B cell (primary cell): ENCODE measurements around the gene CLIP2. TPM values are rescaled to one million over a fixed set of nuclear protein-coding genes. Genes with fewer than 3 reads are reported as not detected.
"Not testable (repeated sequence)": the region's sequence is repeated elsewhere in the genome, so short reads cannot be mapped to it uniquely, and the experiment has no call there.

Source experiments
- ATAC-seq: fragments of 200-7000 bp; cut with Tn5 transposase; one replicate; pipeline ENCODE4 v1.10.0; 2021; ENCODE audit warnings: low read depth, mild to moderate bottlenecking, moderate number of reproducible peaks, moderate library complexity
- CTCF ChIA-PET: fragments of 350-600 bp; sonication (Branson Sonifier 250); formaldehyde crosslinking; loops from one replicate; lab custom pipeline; 2021; ENCODE audit warnings: antibody characterized with exemption, inconsistent platforms; lab: Charles Lee
- POLR2A ChIA-PET: fragments of 350-600 bp; sonication (Branson Sonifier 250); formaldehyde crosslinking; loops from one replicate; lab custom pipeline; 2021; ENCODE audit warnings: antibody characterized with exemption; lab: Charles Lee
- DNase-seq: peaks from one replicate; pipeline ENCODE4 v3.0.0; 2013
- H2AFZ ChIP-seq: 2 replicates; pipeline ENCODE4 v1.6.1; 2012; ENCODE audit warnings: mild to moderate bottlenecking, low read depth, low read length; ENCODE audit not compliant: insufficient read depth, poor library complexity, severe bottlenecking
- H3K27ac ChIP-seq, 2 donors: 1 replicate in 1 of 2; 2 replicates in 1 of 2; pipeline ENCODE4 v1.5.1; 2012 to 2013; ENCODE audit warnings: low read length in 2 of 2, mild to moderate bottlenecking in 2 of 2, moderate library complexity in 1 of 2
- H3K27me3 ChIP-seq, 4 experiments: fragments of 200-600 bp in 1 of 4; sonication (generic) in 1 of 4; replicated peaks in 1 of 4; 1 replicate in 2 of 4; 2 replicates in 2 of 4; pipeline versions ENCODE4 v1.6.1 to v1.7.0; 2013 to 2016; ENCODE audit warnings: low read length in 3 of 4, mild to moderate bottlenecking in 2 of 4, mixed read lengths in 1 of 4, moderate library complexity in 1 of 4; ENCODE audit not compliant: insufficient read depth in 4 of 4, control insufficient read depth in 3 of 4; ENCODE audit errors: control extremely low read depth in 1 of 4
- H3K36me3 ChIP-seq, 2 experiments: replicated peaks in 1 of 2; 1 replicate in 1 of 2; 2 replicates in 1 of 2; pipeline versions ENCODE4 v1.6.1 to v1.7.1; 2013; ENCODE audit warnings: low read length in 1 of 2; ENCODE audit not compliant: insufficient read depth in 2 of 2, control insufficient read depth in 1 of 2; ENCODE audit errors: control extremely low read depth in 1 of 2, extremely low read depth in 1 of 2
- H3K4me1 ChIP-seq, 2 donors: fragments of 200-600 bp in 1 of 2; sonication (generic) in 1 of 2; 1 replicate in 1 of 2; 2 replicates in 1 of 2; pipeline versions ENCODE4 v1.5.1 to v1.6.1; 2013 to 2017; ENCODE audit warnings: low read length in 2 of 2; ENCODE audit not compliant: control insufficient read depth in 2 of 2, insufficient read depth in 2 of 2
- H3K4me2 ChIP-seq: replicated peaks from 2 replicates; pipeline ENCODE3; 2012; ENCODE audit warnings: mild to moderate bottlenecking, low read depth, low read length; ENCODE audit not compliant: poor library complexity, severe bottlenecking
- H3K4me3 ChIP-seq, 5 experiments: fragments of 200-600 bp in 1 of 5; sonication (generic) in 1 of 5; 1 replicate in 3 of 5; 2 replicates in 2 of 5; pipeline versions ENCODE4 v1.5.1 to v1.7.0; 2011 to 2016; ENCODE audit warnings: low read length in 4 of 5, mild to moderate bottlenecking in 4 of 5, low read depth in 2 of 5, control low read depth in 1 of 5, moderate library complexity in 1 of 5; ENCODE audit not compliant: insufficient read depth in 1 of 5; ENCODE audit errors: control extremely low read depth in 1 of 5, extremely low read depth in 1 of 5
- H3K79me2 ChIP-seq: fragments of 200-600 bp; sonication (generic); one replicate; pipeline ENCODE4 v1.6.0; 2016; ENCODE audit warnings: low read length; ENCODE audit not compliant: control insufficient read depth, insufficient read depth
- H3K9ac ChIP-seq: fragments of 200-600 bp; sonication (generic); 2 replicates; pipeline ENCODE4 v1.6.1; 2017; ENCODE audit warnings: mild to moderate bottlenecking, low read length, moderate library complexity
- H3K9me3 ChIP-seq, 3 donors: one replicate each; pipeline versions ENCODE4 v1.6.1 to v1.7.1; 2013; ENCODE audit warnings: low read length in 2 of 3; ENCODE audit not compliant: control insufficient read depth in 2 of 3, insufficient read depth in 1 of 3; ENCODE audit errors: control extremely low read depth in 1 of 3
- H4K20me1 ChIP-seq: 2 replicates; pipeline ENCODE4 v1.6.0; 2012; ENCODE audit warnings: mild to moderate bottlenecking, low read length; ENCODE audit not compliant: insufficient read depth, control insufficient read depth, poor library complexity, severe bottlenecking
- H3K27ac Mint-ChIP-seq: one replicate; pipeline ENCODE4 v1.8.0; 2021; ENCODE audit warnings: mixed read lengths
- H3K27me3 Mint-ChIP-seq: one replicate; pipeline ENCODE4 v1.8.0; 2021; ENCODE audit warnings: mixed read lengths
- H3K4me1 Mint-ChIP-seq: one replicate; pipeline ENCODE4 v1.8.0; 2021; ENCODE audit warnings: mixed read lengths
- H3K4me3 Mint-ChIP-seq: one replicate; pipeline ENCODE4 v1.8.0; 2021; ENCODE audit warnings: mixed read lengths
- H3K9me3 Mint-ChIP-seq: one replicate; pipeline ENCODE4 v1.8.0; 2022; ENCODE audit warnings: mixed read lengths; ENCODE audit not compliant: insufficient read depth
- EZH2 ChIP-seq: IDR thresholded peaks from 2 replicates; pipeline ENCODE4 v1.6.1; 2012; ENCODE audit warnings: borderline replicate concordance, low read depth, mild to moderate bottlenecking, moderate library complexity, low read length; ENCODE audit not compliant: insufficient read depth, poor library complexity, severe bottlenecking
- WGBS: methylation state at CpG from one replicate; pipeline ENCODE4 v1.1.5; 2013; ENCODE audit warnings: missing lambda C conversion rate; ENCODE audit not compliant: insufficient coverage; 5-methylcytosine and 5-hydroxymethylcytosine counted together
- intact Hi-C: fragments of 100-400 bp; cut with micrococcal nuclease; formaldehyde crosslinking; loops from one replicate; pipeline ENCODE4 v1.10.0; 2022
- polyA plus RNA-seq: library from polyadenylated mRNA; depleted of rRNA; stranded (reverse); fragments of >200 nt; gene quantifications from 2 replicates; pipeline ENCODE4 v1.2.3, GENCODE V29; 2012
- total RNA-seq, 2 donors: library from RNA; stranded (reverse); fragments of 120-200 nt in 1 of 2; gene quantifications; 1 replicate in 1 of 2; 2 replicates in 1 of 2; pipeline versions ENCODE4 v1.2.3 to v1.2.4, GENCODE V29; 2013 to 2022
- TF ChIP-seq, protein P1 (sequence below): fragments of 200-600 bp; IDR thresholded peaks from one replicate; pipeline ENCODE4 v1.8.0; 2022; ENCODE audit warnings: antibody characterized with exemption, mild to moderate bottlenecking

Gene CLIP2
- total and polyA plus RNA-seq, 2 donors (not counting 1 experiment from before 2014, with no cell fraction given) = 5.7 to 47.9 TPM

DNA sequence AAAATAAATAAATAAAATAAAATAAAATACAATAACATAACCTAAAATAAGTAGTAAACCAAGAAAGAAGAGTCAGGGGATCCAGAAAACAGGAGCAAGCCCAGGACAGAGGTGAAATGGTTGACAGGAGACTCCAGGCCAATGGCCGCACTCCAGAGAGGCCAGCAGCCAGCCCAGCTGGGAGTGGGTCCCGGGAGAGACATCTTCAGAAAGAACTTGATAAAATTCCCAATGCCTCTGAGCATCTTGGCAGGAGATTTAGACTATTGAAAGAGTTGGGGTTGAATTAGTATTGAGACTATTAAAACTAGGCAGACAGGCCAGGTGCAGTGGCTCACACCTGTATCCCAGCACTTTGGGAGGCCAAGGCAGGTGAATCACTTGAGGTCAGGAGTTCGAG lies 62.6 kb downstream of the CLIP2 start:
- intact Hi-C loops = no loop called here
- TF ChIP-seq, protein P1, sequence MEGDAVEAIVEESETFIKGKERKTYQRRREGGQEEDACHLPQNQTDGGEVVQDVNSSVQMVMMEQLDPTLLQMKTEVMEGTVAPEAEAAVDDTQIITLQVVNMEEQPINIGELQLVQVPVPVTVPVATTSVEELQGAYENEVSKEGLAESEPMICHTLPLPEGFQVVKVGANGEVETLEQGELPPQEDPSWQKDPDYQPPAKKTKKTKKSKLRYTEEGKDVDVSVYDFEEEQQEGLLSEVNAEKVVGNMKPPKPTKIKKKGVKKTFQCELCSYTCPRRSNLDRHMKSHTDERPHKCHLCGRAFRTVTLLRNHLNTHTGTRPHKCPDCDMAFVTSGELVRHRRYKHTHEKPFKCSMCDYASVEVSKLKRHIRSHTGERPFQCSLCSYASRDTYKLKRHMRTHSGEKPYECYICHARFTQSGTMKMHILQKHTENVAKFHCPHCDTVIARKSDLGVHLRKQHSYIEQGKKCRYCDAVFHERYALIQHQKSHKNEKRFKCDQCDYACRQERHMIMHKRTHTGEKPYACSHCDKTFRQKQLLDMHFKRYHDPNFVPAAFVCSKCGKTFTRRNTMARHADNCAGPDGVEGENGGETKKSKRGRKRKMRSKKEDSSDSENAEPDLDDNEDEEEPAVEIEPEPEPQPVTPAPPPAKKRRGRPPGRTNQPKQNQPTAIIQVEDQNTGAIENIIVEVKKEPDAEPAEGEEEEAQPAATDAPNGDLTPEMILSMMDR = no peak
- no peak for TF ChIP-seq EZH2
- no peaks in the 10 kb centered on the region for H3K27me3 Mint-ChIP-seq

DNA sequence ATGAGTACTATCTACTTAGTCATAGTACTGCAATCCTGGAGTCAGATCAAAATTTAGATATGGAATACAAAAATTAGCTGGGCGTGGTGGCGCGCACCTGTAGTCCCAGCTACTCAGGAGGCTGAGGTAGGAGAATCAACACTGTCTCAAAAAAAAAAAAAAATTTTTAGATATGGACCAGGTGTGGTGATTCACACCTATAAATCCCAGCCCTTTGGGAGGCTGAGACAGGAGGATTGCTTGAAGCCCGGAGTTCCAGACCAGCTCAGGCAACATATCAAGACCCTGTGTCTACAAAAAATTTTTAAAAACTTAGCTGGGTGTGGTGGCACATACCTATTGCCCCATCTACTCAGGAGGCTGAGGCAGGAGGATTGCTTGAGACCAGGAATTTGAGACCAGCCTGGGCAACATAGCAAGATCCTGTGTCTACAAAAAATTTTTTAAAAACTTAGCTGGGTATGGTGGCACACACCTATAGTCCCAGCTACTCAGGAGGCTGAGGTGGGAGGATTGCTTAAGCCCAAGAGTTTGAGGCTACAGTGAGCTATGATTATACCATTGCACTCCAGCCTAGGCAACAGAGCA lies 63.4 kb downstream of the CLIP2 start:
- H3K27ac Mint-ChIP-seq, H3K9ac ChIP-seq, H3K4me3 Mint-ChIP-seq, H2AFZ ChIP-seq, H3K4me3 ChIP-seq, POLR2A ChIA-PET, DNase-seq, H3K4me2 ChIP-seq, H3K27me3 Mint-ChIP-seq, H3K79me2 ChIP-seq, H3K9me3 Mint-ChIP-seq, H3K4me1 ChIP-seq, H3K27ac ChIP-seq, H3K4me1 Mint-ChIP-seq, ATAC-seq, intact Hi-C loops, H4K20me1 ChIP-seq, H3K27me3 ChIP-seq: not testable (repeated sequence)
- CTCF ChIA-PET = interaction anchor here (0.7 to 2.7 kb wide), 2 partner anchors 146 to 215 kb away, joined by 3 to 7 read pairs; no protein-coding TSS in a partner anchor
- peaks cover 0 to 17% (median 0%) of the 10 kb centered on the region in 3 donors for H3K9me3 ChIP-seq
- peaks cover 0 to 16% of the 10 kb centered on the region in 2 experiments for H3K36me3 ChIP-seq
- no CpG with 5 or more reads among the region's 4 CpGs for WGBS

More for the DNA sequence above, 62.6 kb downstream of the CLIP2 start:
- H4K20me1 ChIP-seq = no peaks in the 10 kb centered on the region
- H3K9me3 Mint-ChIP-seq = no peaks in the 10 kb centered on the region
- ChIA-PET POLR2A (no interaction called here), CTCF (interaction anchor here (2.7 kb wide), 1 partner anchor 145 kb away, joined by 7 read pairs; no protein-coding TSS in a partner anchor)
- WGBS = 95% methylated on average over 3 of the region's 3 CpGs
- H3K4me1 Mint-ChIP-seq = no peaks in the 10 kb centered on the region
- H3K9ac ChIP-seq = no peak overlapping the region
- H3K4me3 ChIP-seq = no peak overlapping the region
- no peak overlapping the region for H2AFZ ChIP-seq
- no peaks in the 10 kb centered on the region for H3K27me3 ChIP-seq
- peaks cover 0 to 13% (median 0%) of the 10 kb centered on the region in 3 donors for H3K9me3 ChIP-seq
- H3K4me1 ChIP-seq = no peaks in the 10 kb centered on the region
- no peak overlapping the region for H3K27ac ChIP-seq
- H3K79me2 ChIP-seq = no peaks in the 10 kb centered on the region
- no peak overlapping the region for H3K4me3 Mint-ChIP-seq
- H3K27ac Mint-ChIP-seq = no peak overlapping the region
- DNase-seq (no peak), ATAC-seq (no peak)
- H3K4me2 ChIP-seq = no peak overlapping the region
- peaks cover 0 to 16% of the 10 kb centered on the region in 2 experiments for H3K36me3 ChIP-seq
